Activated T-cell treated with anti-CD3 and anti-CD28 coated beads for 24 hours (primary cell): Measurements from ENCODE around the gene MAP6.
A peak's percentile ranks its signal among the peaks of the same experiment; 100 is the strongest.

Experiments used
- DNase-seq: peaks from one replicate; pipeline ENCODE4 v3.0.0-alpha.2; 2020; ENCODE audit warnings: low read depth

Gene MAP6

GRCh38 chr11:75566763-75567279, 102.0 kb downstream of the MAP6 start:
- no peak for DNase-seq

GRCh38 chr11:75565916-75566762, 102.7 kb downstream of the MAP6 start:
- DNase-seq: no peak

GRCh38 chr11:75565221-75565814, 103.5 kb downstream of the MAP6 start:
- no peak for DNase-seq

GRCh38 chr11:75563978-75564552, 104.8 kb downstream of the MAP6 start:
- DNase-seq: no peak

GRCh38 chr11:75563501-75563977, 105.3 kb downstream of the MAP6 start:
- DNase-seq: no peak

GRCh38 chr11:75562836-75563484, 105.9 kb downstream of the MAP6 start:
- DNase-seq: no peak

GRCh38 chr11:75562048-75562835, 106.6 kb downstream of the MAP6 start, which contains the start of gene SERPINH1:
Gene SERPINH1 (plus strand): TSS chr11:75562253. CDS start chr11:75566350, 4,097 bp downstream.
- DNase-seq: peak; percentile 70

- no peak for DNase-seq
Measured at GRCh38 chr11:75561426-75562047, 107.3 kb downstream of the MAP6 start.

GRCh38 chr11:75560644-75561043, 108.2 kb downstream of the MAP6 start:
- DNase-seq: no peak

- DNase-seq: no peak
Measured at GRCh38 chr11:75558939-75559843, 109.6 kb downstream of the MAP6 start.

- DNase-seq: no peak
Measured at GRCh38 chr11:75557666-75558494, 111.0 kb downstream of the MAP6 start.

- DNase-seq: no peak
Measured at GRCh38 chr11:75556275-75556674, 112.6 kb downstream of the MAP6 start.

- DNase-seq: no peak
Measured at GRCh38 chr11:75555079-75555811, 113.6 kb downstream of the MAP6 start.

GRCh38 chr11:75554258-75555022, 114.4 kb downstream of the MAP6 start:
- DNase-seq: no peak

- DNase-seq: no peak
Measured at GRCh38 chr11:75553889-75554257, 115.0 kb downstream of the MAP6 start.

- DNase-seq: no peak
Measured at GRCh38 chr11:75553182-75553581, 115.7 kb downstream of the MAP6 start.

GRCh38 chr11:75549370-75549958, 119.4 kb downstream of the MAP6 start:
- DNase-seq: no peak
